ENCODE measurements around the gene ATMIN. TPM values are rescaled to one million over a fixed set of nuclear protein-coding genes. Genes with fewer than 3 reads are reported as not detected.
A peak's percentile ranks its signal among the peaks of the same experiment; 100 is the strongest.

Gene ATMIN
- total RNA-seq, 1 donor from 2014 or later = 40.0 TPM

DNA sequence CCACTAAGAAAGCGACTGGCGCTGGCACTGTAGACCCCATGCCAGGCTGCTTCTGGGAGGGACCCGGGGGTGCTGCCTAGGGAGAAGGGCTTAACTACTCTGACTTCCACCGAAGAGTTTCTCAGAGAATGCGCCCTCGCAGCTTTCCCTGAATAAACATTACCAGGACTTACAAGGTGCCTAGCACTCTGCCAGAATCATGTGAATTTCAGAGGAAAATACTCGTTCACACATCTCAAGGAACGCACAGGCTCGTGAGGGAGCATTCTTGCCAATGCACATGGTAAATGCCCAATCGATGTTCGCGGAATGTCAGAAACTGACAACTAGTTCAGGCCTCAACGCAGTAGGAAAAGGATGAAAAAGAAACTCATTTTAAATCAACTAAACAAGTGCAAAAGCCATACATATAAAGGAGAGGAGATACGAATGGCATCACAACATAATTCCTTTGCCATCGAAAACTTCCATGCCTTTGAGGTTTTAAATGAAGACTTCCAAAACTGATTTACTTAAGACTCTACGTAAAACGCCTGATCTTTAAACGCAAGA is 30.0 kb upstream of the ATMIN start:
- peaks cover 39% of the 10 kb centered on the region for H4K20me1 ChIP-seq (ENCODE audit: insufficient read depth, low read length)
- no peaks in the 10 kb centered on the region for H3K9me3 ChIP-seq (ENCODE audit: insufficient read depth, low read depth, low read length)
- H3K36me3 ChIP-seq (ENCODE audit: insufficient read depth, low read length) = no peaks in the 10 kb centered on the region
- Mint-ChIP-seq H3K36me3 (ENCODE audit: low read depth, unreplicated experiment) (no peaks in the 10 kb centered on the region), H3K27me3 (ENCODE audit: low read depth, unreplicated experiment) (no peaks in the 10 kb centered on the region), H3K4me3 (ENCODE audit: unreplicated experiment) (peak overlapping the region; percentile 94), H3K9me3 (ENCODE audit: unreplicated experiment) (no peaks in the 10 kb centered on the region), H3K4me1 (ENCODE audit: low read depth, unreplicated experiment) (peaks cover 9% of the 10 kb centered on the region), H3K27ac (ENCODE audit: unreplicated experiment) (peak overlapping the region; percentile 86)
- peak overlapping the region; percentile 99 for H2AFZ ChIP-seq (ENCODE audit: low read depth, low read length)
- no peak for DNase-seq (ENCODE audit: low read depth)
- H3K4me3 ChIP-seq (ENCODE audit: insufficient read depth, low read depth, low read length) = peak overlapping the region; percentile 88
- H3K27me3 ChIP-seq (ENCODE audit: insufficient read depth, low read length) = no peaks in the 10 kb centered on the region
- H3K27ac ChIP-seq (ENCODE audit: low read depth, low read length) = peak overlapping the region; percentile 100
- H3K4me2 ChIP-seq (ENCODE audit: low read length) = peak overlapping the region; percentile 93
- no peak for TF ChIP-seq CTCF (IDR thresholded peaks at IDR 0.05; ENCODE audit: insufficient read depth, low read depth, low read length)
- no peak for TF ChIP-seq EZH2 (IDR thresholded peaks at IDR 0.05; ENCODE audit: insufficient read depth, low read length)
- H3K4me1 ChIP-seq (ENCODE audit: insufficient read depth, low read length) = peaks cover 19% of the 10 kb centered on the region
- H3K9ac ChIP-seq (ENCODE audit: low read length) = peak overlapping the region; percentile 99
- peaks cover 92% of the 10 kb centered on the region for H3K79me2 ChIP-seq (ENCODE audit: insufficient read depth, low read length)
- no peak for FAIRE-seq

- Histone ChIP-seq H3K36me3 (ENCODE audit: insufficient read depth, low read length) (no peaks in the 10 kb centered on the region), H2AFZ (ENCODE audit: low read depth, low read length) (peak overlapping the region; percentile 99), H4K20me1 (ENCODE audit: insufficient read depth, low read length) (peaks cover 33% of the 10 kb centered on the region), H3K4me3 (ENCODE audit: insufficient read depth, low read depth, low read length) (peak overlapping the region; percentile 88), H3K27ac (ENCODE audit: low read depth, low read length) (peak overlapping the region; percentile 100), H3K27me3 (ENCODE audit: insufficient read depth, low read length) (no peaks in the 10 kb centered on the region), H3K9ac (ENCODE audit: low read length) (peak overlapping the region; percentile 99), H3K9me3 (ENCODE audit: insufficient read depth, low read depth, low read length) (no peaks in the 10 kb centered on the region), H3K4me2 (ENCODE audit: low read length) (peak overlapping the region; percentile 93), H3K4me1 (ENCODE audit: insufficient read depth, low read length) (peaks cover 19% of the 10 kb centered on the region), H3K79me2 (ENCODE audit: insufficient read depth, low read length) (peaks cover 92% of the 10 kb centered on the region)
- no peaks in the 10 kb centered on the region for H3K27me3 Mint-ChIP-seq (ENCODE audit: low read depth, unreplicated experiment)
- DNase-seq (ENCODE audit: low read depth) (no peak), FAIRE-seq (no peak)
- H3K9me3 Mint-ChIP-seq (ENCODE audit: unreplicated experiment) = peaks cover 2% of the 10 kb centered on the region
- H3K4me1 Mint-ChIP-seq (ENCODE audit: low read depth, unreplicated experiment) = peaks cover 9% of the 10 kb centered on the region
- H3K36me3 Mint-ChIP-seq (ENCODE audit: low read depth, unreplicated experiment) = no peaks in the 10 kb centered on the region
- peak overlapping the region; percentile 86 for H3K27ac Mint-ChIP-seq (ENCODE audit: unreplicated experiment)
- no peak for TF ChIP-seq EZH2 (IDR thresholded peaks at IDR 0.05; ENCODE audit: insufficient read depth, low read length)
- peak overlapping the region; percentile 94 for H3K4me3 Mint-ChIP-seq (ENCODE audit: unreplicated experiment)
Observed at GRCh38 chr16:81006211-81006812, 29.3 kb upstream of the ATMIN start.

DNA sequence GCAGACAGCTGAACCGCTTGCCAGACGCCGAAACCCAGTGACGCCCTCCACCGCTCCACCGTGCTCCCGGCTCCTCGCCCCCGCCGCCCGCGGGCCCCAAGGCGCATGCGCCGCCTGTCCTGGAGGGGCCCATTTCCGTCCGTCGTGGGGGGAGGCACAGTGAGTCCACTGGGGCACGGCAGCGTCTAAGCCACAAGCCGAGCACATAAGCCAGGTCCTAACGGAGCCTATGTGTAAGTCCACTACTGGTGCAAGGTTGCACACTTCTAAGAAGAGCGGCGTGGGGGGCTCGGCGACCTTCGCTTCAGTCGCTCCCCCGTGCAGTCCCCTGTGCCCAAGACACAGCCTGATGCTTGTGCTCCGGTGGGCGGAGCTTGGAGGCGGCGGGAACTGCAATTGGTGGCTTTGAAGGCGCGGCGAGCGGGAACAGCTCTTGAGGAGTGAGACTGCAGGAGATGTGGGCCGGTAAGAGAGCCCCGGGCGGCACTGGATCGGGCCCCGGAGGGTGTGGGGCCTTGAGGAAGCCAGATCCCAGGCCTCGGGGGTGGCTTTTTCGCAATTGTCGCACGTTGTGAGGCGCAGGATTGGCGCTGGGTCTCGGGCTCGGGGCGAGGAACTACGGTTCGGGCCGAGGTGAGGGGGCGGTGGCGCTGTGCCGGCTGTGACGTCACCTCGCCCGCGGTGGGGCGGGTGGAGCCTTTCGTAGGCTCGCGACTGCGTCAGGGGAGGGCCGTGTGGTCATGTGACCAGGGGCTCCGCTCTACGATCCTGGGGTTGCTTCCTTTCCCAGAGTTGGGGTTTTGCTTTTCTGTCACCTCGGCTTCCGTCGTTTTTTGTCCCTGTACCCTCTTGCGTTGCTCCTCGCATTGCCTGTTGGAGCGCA is 28.6 kb upstream of the ATMIN start, which contains the start of the genes CENPN and CMC2:
CENPN (plus strand) TSS at position 402 of the 883 bp plus-strand sequence. CDS start 4,726 bp downstream, outside the sequence.
CMC2 (minus strand) TSS at position 73 of the 883 bp plus-strand sequence. CDS start 9,491 bp downstream, outside the sequence.
- peak within 1 kb of the TSS; percentile 100 for H3K27ac ChIP-seq (ENCODE audit: low read depth, low read length)
- H3K4me3 Mint-ChIP-seq (ENCODE audit: unreplicated experiment) = peak within 1 kb of the TSS; percentile 94
- peaks cover 2% of the 10 kb centered on the region for H3K9me3 Mint-ChIP-seq (ENCODE audit: unreplicated experiment)
- peaks cover 92% of the 10 kb centered on the region for H3K79me2 ChIP-seq (ENCODE audit: insufficient read depth, low read length)
- H3K27me3 ChIP-seq (ENCODE audit: insufficient read depth, low read length) = no peaks in the 10 kb centered on the region
- H3K9me3 ChIP-seq (ENCODE audit: insufficient read depth, low read depth, low read length) = no peaks in the 10 kb centered on the region
- H4K20me1 ChIP-seq (ENCODE audit: insufficient read depth, low read length) = peaks cover 32% of the 10 kb centered on the region
- peak within 1 kb of the TSS; percentile 99 for H3K9ac ChIP-seq (ENCODE audit: low read length)
- H2AFZ ChIP-seq (ENCODE audit: low read depth, low read length) = peak within 1 kb of the TSS; percentile 99
- peak within 1 kb of the TSS; percentile 99 for H3K27ac Mint-ChIP-seq (ENCODE audit: unreplicated experiment)
- H3K27me3 Mint-ChIP-seq (ENCODE audit: low read depth, unreplicated experiment) = no peaks in the 10 kb centered on the region
- peak within 1 kb of the TSS; percentile 88 for H3K4me3 ChIP-seq (ENCODE audit: insufficient read depth, low read depth, low read length)
- H3K36me3 ChIP-seq (ENCODE audit: insufficient read depth, low read length) = peaks cover 2% of the 10 kb centered on the region
- H3K4me2 ChIP-seq (ENCODE audit: low read length) = peak within 1 kb of the TSS; percentile 93
- H3K4me1 Mint-ChIP-seq (ENCODE audit: low read depth, unreplicated experiment) = peaks cover 9% of the 10 kb centered on the region
- FAIRE-seq (no peak), DNase-seq (ENCODE audit: low read depth) (peak; percentile 98)
- peaks cover 19% of the 10 kb centered on the region for H3K4me1 ChIP-seq (ENCODE audit: insufficient read depth, low read length)
- TF ChIP-seq CTCF (IDR thresholded peaks at IDR 0.05; ENCODE audit: insufficient read depth, low read depth, low read length) (no peak), EZH2 (IDR thresholded peaks at IDR 0.05; ENCODE audit: insufficient read depth, low read length) (no peak)
- no peaks in the 10 kb centered on the region for H3K36me3 Mint-ChIP-seq (ENCODE audit: low read depth, unreplicated experiment)
